NCI-H1048 (cell line): ENCODE measurements around the gene ABCA12.

ENCODE experiments used
- DNase-seq: peaks from one replicate; lab custom pipeline; 2025; lab: John Stamatoyannopoulos, UW

The ABCA12 gene

DNA sequence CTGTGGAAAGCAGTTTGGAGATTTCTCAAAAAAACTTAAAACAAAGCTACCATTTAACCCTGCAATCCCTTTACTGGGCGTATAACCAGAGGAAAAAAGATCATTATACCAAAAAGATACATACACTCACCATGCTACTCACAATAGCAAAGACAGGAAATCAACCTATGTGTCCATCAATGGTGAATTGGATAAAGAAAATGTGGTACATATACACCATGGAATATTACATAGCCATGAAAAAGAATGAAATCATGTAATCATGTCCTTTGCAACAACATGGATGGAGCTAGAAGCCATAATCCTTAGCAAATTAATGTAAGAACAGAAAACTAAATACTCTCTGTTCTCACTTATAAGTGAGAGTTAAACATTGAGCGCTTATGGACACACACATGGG lies 18.6 kb downstream of the ABCA12 start:
- no peak for DNase-seq

DNA sequence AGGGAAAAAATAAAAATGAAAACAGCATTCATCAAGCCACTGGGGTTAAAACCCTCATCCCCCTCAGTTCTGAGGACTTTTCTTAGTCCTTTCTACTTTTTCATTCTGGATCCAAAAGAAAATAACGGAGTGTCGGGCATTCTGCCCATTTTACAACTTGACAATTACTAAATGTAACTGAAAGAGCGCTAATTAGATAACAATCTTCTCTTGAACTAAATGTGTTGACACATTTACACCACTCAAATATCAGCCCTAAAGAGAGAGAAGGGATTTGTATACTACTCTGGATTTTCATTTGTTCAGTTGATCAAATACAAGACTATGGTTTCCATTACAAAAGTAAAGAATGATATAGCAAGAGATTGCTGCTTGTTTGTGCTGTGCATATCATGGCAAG lies 27.5 kb downstream of the ABCA12 start:
- no peak for DNase-seq

- DNase-seq, result no peak
Observed at GRCh38 chr2:215107216-215108056, 31.0 kb downstream of the ABCA12 start.

- no peak for DNase-seq
Observed at GRCh38 chr2:215105607-215106354, 32.6 kb downstream of the ABCA12 start.

GRCh38 chr2:215104226-215104625 lies 34.2 kb downstream of the ABCA12 start:
- DNase-seq, result no peak

- DNase-seq, result no peak
Observed at GRCh38 chr2:215098875-215099274, 39.6 kb downstream of the ABCA12 start.

DNA sequence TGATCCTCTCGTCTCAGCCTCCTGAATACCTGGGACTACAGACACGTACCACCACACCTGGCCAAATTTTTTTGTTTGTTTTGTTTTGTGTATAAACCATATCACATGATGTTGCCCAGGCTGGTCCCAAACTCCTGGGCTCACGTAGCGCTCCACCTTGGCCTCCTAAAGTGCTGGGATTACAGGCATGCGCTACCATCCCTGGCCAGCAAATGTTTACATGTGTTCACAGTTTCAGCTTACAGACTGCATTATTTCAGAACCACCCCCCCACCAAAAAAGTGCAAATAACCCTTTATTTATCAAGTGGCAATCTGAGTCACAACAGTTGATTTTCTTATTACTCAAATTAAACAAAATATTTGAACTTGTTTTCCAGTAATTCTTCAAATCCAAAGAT lies 54.3 kb downstream of the ABCA12 start:
- no peak for DNase-seq

GRCh38 chr2:215083146-215083545 lies 55.3 kb downstream of the ABCA12 start:
- DNase-seq, result no peak

DNA sequence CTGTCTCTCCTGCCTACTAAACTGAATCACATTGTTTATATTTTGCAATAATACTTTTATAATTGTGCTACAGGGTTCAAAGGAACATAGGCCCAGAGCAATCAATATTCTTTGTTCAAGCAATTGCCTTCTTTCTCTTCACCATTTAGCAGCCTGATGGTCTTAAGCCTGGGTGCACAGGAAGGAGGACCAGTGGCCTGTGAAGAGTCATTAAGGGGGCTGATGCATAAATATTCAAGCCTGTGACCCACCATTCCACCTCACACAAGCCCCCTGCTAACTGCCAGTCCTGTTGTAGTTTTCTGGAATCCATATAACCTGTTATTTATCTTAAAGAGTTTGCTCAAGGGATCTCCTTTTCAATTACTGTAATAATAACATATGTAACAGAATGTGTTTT lies 56.0 kb downstream of the ABCA12 start:
- no peak for DNase-seq

DNA sequence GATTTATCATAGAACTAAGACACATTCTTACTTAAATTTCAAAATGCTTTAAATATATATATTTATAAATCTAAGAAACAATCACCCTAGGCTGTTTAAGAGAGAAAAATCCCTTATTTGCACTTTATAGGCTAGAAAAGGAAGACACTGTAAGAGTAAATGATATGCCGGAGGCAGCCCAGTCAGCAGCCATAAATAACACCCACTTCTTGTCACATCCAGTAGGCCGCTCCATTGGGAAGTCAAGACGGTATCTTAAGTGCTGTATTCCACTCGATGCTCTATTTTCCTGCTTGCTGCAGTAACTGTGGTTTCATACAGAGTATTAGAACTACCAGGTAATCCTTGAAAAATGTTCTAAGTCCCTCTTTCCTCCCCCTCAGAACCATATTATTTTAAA lies 57.9 kb downstream of the ABCA12 start:
- no peak for DNase-seq

DNA sequence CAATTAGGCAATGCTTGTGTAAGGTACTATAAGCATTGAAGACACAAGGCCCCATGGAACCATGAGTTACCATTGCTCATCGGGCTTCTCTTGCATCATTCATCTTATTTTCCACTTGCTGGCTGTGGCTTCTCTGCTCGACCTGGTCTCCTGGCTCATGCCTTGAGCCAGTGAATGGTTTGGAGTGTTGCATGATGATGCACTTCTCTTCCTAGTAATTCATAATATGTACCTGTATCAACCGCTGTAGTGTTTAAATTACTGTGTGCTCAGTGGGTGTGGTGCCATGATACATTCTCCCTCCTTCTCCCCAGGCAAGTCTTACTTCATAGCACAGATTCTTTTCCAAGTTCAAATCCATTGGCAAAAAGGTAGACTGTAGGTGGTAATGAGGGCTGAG lies 66.8 kb downstream of the ABCA12 start:
- DNase-seq, result no peak

GRCh38 chr2:215068399-215068798 lies 70.0 kb downstream of the ABCA12 start:
- no peak for DNase-seq

- no peak for DNase-seq
Observed at GRCh38 chr2:215066124-215066523, 72.3 kb downstream of the ABCA12 start.

DNA sequence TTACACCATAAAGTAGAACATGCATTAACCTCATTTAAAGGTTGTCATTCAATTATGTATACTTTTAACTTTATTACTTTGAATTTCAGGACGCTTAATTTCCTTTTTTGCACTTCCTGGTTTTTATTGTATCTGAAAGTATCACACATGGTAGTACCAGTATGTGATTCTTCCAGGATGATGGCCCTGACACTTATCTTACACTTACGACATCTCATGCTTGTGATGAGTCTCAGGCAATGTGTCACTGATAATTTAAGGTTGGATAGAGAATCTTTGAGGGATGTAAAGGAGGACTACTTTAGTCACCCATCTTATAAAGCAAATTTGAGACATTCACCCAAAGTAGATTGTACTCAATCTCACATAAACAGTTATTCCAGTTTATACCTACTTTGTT lies 74.9 kb downstream of the ABCA12 start:
- DNase-seq, result no peak

DNA sequence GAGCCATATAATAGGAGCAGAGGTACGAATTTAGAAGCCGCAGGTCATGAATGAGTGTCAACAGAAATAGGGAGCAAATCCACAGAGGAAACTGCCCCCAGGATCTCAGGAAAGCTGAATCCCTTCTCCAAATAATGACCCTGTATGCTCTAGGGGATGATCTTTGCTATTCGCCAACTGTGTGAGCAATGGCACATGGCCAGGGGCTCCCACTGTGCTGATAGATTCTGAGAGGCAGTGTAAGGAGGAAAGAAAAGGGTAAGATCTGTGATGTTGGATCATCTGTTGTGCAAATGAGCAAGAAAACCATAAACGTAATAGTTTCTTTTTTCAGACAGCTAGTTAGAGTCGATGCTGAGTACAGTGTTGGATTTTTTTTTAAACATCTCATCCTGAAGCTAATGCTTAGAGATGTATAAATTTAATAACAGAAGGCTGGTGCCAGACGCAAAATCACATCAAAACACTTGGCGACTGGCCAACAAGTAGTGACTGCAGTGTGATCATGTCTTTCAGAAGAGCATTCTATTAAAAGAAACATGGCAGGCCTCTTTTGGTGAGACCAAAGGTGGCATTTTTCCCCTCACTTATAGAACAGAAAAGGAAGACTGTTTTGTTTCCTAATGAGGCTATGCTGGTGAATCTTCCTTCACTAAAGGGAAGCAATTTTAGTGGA lies 77.4 kb downstream of the ABCA12 start:
- no peak for DNase-seq

DNA sequence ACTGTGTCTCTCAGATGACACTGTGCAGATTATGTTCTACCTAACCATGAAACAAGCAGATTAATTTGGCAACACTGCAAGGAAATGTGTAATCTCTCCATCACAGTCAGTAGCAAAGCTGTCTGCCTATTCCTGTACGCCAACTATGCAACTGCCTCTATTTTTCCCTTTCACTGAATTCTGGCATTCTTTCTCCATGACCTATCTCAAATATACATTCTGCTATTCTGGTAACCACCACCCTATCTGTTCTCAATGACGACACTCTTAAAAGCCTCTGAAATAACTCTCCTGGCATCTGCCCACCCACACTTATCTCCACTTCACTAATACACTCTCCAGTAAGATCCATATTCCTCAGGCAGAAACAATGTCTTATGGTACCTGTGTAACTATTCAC lies 78.7 kb downstream of the ABCA12 start:
- DNase-seq, result no peak

DNA sequence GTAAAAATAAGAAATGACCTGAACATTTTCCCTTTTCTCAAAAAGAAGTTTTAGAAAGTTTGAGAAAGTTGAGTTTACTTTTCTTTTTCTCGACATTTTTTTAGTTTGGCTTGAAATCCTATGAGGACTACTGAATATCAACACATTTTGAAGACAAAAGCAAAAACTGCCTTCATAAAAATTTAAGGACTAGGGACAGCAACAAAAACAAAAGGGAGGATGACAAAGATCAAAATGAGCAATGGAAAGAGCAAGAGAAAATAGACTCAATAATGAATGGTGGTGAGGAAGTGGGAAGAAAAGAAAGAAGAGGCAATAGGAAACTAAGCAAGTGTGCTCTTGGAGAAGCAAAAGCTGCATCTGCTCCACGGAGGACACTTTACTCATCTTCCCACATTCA lies 82.5 kb downstream of the ABCA12 start:
- no peak for DNase-seq

- DNase-seq, result no peak
Observed at GRCh38 chr2:215052810-215053209, 85.6 kb downstream of the ABCA12 start.

GRCh38 chr2:215052404-215052803 lies 86.0 kb downstream of the ABCA12 start:
- no peak for DNase-seq

DNA sequence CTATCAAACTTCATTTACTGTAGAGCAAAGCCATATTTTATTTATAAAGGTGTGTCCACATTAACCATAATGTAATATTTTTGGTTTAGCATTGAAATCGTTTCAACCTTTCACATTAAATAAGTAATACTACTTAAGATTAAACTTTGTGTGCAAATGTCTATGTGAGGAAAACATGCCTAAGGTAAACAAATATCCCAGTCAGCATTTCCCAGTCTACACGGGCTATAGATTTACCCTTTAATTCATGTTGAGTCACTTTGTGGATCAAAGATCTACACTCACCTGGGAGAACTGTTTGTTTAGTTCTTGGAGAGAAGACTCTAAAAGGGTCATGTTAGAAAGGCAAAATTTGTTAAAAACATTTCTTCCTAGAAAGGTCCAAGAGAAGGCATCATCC lies 89.1 kb downstream of the ABCA12 start:
- no peak for DNase-seq

- no peak for DNase-seq
Observed at GRCh38 chr2:215038421-215038820, 100.0 kb downstream of the ABCA12 start.

GRCh38 chr2:215036314-215036713 lies 102.1 kb downstream of the ABCA12 start:
- DNase-seq, result no peak

- no peak for DNase-seq
Observed at GRCh38 chr2:215034154-215034553, 104.3 kb downstream of the ABCA12 start.
